ENCODE results near the gene GTF3C5.
"Not testable (repeated sequence)": the region's sequence is repeated elsewhere in the genome, so short reads cannot be mapped to it uniquely, and the experiment has no call there.

GTF3C5 gene

DNA sequence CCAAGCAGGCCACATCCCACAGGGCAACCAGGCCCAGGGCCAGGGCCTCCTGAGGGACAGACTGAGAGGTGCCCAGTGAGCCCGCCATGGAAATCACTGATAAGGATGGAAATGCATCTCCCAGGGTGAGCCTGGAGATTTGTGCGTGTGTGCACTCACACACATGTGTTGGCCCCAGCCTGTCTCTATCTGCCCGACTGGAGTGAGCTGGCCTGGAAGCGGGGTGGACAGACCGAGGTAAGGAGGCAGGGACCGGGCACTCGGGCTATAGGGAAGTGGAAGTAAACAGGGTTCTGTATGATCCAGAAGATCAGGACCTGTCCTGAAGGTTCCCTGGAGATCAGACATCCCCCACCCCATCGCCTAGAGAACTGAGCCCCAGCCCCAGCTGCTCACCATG lies 34.9 kb upstream of the GTF3C5 start:
- no peak for DNase-seq (ENCODE audit: low read depth)

- no peak for DNase-seq (ENCODE audit: low read depth)
These were observed 34.3 kb upstream of the GTF3C5 start for GRCh38 chr9:132996526-132996925.

- no peak for DNase-seq (ENCODE audit: low read depth)
These were observed 33.2 kb upstream of the GTF3C5 start for GRCh38 chr9:132997591-132997990.

DNA sequence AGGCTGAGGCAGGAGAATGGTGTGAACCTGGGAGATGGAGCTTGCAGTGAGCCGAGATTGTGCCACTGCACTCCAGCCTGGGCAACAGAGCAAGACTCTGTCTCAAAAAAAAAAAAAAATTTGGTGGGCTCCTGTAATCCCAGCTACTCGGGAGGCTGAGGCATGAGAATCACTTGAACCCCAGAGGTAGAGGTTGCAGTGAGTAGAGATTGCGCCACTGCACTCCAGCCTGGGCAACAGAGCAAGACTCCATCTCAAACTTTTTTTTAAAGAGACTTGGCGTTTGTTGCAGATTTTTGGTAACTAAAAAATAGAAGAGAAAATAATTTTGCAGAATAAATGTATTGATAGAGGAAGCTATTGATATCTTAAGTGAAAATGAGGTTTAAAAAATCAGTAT lies 32.6 kb upstream of the GTF3C5 start:
- DNase-seq (ENCODE audit: low read depth) = not testable (repeated sequence)

DNA sequence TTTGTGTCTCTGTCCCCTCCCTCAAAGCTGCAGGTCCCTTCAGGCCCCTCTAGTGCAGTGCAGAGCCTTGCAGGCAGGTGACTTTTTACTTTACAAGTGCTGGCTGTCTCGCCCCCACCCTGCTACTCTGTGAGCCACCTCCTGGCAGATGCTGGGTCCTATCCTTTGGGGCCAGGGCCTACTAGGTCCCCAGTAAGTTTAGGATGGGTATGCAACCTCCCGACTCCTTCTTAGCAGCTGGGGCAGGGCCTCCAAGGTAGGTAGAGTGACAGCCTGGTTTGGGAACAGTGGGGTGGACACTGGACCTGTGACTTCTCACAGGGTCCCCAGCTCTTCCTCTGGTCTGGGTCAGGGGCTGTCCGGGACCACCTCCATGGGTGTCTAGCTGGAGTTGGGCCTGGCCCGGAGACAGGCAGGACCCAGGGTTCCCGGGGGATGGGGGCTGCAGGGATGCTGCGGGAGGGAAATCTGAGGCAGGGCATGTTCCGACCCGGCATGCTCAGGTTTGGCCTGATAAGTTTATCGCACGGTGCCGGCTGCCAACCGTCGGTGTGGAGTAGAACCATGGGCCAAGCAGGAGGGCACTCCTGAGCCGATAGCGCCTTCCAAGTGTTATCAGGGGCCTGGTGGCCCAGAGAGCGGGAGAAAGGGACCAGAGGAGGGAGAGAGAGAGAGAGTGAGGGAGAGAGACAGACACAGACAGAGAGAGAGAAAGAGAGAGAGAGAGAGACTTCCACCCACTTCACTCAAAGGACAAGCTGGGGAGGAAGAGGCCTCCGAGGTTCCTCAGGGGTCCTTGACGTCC lies 31.8 kb upstream of the GTF3C5 start:
- DNase-seq (ENCODE audit: low read depth) = no peak

- DNase-seq (ENCODE audit: low read depth) = no peak
These were observed 28.4 kb upstream of the GTF3C5 start for GRCh38 chr9:133002147-133003070.

DNA sequence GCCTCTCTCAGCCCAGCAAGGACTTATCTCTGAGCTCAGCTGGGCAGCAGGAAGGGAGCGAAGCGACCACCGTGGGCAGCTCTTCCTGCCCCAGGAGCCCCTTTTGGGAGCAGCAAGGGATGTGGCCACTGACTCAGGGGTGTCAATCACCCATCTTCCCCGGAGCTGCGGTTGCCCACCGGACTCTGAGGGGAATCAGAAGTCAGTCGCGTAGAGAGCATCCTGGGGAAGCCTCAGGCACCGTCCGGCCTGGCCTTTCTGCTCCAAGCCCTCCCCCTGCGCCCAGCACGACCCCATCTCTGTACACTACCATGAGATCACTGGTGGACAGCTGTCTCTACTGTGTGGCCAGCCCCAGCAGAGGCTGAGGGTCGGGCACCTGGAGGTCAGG lies 27.7 kb upstream of the GTF3C5 start:
- DNase-seq (ENCODE audit: low read depth) = no peak

GRCh38 chr9:133003671-133004090 lies 27.1 kb upstream of the GTF3C5 start:
- no peak for DNase-seq (ENCODE audit: low read depth)

DNA sequence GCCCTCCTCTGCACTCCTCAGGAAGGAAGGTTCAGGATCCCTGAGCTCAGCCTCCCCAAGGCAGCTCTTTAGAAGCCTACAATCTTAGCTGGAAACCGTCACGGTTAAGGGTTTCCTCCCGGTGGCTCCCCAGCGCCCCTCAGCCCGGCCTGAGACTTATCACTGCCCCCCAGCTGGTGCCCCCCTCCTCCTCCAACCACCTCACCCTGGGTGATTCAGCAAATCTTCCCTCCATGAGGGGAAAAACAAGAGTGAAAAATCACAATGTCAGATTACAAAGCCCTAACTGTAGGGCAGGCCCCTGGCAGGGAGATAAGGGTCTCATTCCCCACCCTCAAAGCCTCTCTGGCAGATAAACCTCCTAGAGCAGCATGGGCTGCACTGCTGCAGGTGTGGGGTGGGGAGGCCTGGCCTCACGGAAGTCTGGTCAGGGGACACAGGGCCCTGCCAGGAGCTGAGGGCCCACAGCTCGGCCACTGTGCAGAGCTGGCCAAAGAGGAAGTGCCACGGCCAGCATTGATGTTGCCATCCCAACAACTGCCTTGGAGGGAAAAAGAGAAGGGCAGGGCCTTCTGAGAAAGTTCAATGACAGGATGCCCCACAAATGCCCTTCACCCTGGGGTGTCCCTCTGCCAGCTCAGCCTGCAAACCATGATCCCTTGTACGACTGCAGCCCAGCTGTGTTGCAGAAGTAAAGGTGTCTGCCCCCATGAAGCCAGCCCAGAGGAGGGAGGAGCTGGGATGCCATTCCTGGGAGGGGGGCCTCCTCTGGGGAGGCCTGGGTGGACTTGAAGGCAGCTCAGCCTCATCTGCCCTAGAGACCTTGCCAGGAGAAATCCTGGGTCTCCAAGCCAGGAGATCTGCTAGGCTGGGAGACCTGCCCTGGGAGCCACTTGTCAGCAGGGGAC lies 26.5 kb upstream of the GTF3C5 start:
- no peak for DNase-seq (ENCODE audit: low read depth)

- no peak for DNase-seq (ENCODE audit: low read depth)
These were observed 25.6 kb upstream of the GTF3C5 start for GRCh38 chr9:133004999-133005760.

DNA sequence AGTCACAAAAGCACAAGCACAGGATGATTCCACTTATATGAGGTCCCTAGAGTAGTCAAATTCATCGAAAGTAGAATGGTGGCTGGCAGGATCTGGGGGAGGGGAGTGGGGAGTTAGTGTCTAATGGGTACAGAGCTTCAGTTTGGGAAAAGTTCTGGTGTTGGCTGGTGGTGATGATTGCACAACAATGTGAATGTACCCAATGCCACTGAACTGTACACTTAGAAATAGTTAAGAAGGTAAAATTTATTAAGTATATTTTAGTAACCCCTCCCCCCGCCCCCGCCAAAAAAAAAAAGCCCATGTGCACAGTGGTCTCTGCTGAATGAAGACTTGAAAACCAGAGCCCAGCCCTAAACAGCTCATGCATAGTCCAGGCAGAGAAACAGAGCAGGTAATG lies 24.8 kb upstream of the GTF3C5 start:
- DNase-seq (ENCODE audit: low read depth) = no peak

GRCh38 chr9:133006731-133007352 lies 24.0 kb upstream of the GTF3C5 start:
- DNase-seq (ENCODE audit: low read depth) = no peak

- DNase-seq (ENCODE audit: low read depth) = no peak
These were observed 22.4 kb upstream of the GTF3C5 start for GRCh38 chr9:133008406-133008805.

DNA sequence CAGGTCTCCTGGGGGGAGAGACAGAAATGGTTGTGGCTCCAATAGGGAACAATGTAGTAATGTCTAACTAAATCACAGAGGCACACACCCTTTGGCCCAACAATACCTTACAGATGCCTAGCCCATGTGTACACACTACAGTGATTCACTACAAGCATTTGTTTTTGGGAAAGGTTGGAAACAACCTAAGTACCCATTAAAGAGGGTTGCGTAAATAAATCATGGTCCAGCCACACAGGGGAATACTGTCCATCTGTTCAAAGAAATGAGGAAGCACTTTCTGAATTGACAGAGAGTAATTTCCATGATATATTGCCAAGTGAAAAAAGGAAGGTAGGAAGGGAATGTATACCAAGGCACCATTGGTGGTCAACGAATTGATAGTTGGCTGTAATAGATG lies 22.0 kb upstream of the GTF3C5 start:
- no peak for DNase-seq (ENCODE audit: low read depth)

DNA sequence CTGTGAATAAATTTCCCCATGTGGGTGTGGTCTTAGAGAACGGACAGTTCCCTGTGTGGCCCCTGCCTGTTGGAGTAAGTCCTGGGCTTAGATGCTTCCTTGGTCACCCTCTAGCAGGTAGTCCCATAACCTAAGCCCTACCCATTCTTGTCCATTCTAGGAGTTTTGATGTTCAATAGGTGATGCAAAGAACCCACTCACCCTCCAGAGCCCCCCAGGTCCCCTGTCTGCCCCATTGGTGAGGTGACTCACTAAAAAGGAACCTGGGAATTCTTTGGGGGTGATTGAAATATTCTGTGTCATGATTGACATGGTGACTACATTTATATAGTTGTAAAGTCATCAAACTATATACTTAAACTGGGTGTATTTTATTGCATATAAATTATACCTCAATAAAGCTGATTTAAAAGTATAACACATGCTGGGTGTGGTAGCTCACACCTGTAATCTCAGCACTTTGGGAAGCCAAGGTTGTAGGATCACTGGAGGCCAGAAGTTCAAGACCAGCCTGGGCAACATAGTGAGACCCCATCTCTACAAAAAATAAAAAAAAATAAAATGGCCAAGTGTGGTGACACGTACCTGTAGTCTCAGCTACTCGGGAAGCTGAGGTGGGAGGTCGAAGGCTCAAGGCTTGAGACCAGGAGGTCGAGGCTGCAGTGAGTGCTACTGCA lies 20.8 kb upstream of the GTF3C5 start:
- DNase-seq (ENCODE audit: low read depth) = no peak

- DNase-seq (ENCODE audit: low read depth) = no peak
These were observed 16.1 kb upstream of the GTF3C5 start for GRCh38 chr9:133014696-133015095.

DNA sequence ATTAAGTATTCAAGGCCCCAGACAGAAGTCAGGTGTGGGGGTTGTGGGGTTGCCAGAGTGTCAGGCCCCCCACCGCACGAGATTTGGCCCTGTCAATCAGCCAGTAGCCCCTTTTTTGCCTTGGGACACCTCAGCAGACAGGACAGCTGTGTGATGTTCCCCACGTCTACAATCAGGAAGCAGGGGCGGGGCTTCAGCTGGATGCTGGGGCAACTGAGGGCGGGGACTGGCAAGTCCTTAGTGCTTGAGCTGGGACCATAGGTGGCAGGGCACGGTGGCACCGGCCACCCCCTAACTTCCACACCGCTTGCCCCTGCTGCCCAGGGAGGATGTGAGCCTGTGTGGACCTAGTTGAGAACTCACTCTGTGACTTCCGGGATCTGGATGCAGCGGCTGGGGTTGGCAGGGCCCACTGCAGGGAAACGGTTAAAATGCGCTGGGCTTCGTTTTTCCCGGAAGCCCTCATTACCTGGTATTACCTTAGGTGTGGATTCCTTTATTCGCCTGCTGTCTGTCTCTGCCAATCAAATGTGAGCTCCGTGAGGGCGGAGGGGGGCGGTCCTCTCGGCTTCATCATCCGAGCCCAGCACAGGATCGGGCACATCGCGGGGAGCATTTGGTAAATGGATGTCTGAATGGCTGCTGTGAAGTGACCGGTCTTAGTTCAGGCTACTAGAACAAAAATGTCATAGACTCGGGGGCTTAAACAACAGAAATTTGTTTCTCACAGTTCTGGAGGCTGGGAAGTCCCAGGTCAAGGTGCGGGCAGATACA lies 7.5 kb upstream of the GTF3C5 start:
- no peak for DNase-seq (ENCODE audit: low read depth)

DNA sequence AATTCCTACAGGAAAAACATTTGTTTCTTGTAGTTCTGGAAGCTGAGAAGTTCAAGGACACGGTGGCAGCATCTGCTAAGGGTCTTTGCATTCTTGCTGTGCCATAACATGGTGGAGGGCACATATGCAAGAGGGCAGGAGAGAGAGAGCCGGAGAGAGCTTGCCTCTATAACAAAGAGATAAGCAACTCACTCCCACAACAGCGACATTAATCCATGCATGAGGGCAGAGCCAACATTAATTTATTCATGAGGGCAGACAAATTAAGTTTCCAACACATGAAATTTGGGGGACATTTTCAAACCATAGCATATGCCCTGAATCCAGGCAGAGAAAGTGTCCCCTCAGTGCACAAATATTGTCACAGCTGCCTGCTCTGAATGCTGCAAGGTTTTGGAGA lies 4.4 kb upstream of the GTF3C5 start:
- DNase-seq (ENCODE audit: low read depth) = no peak

GRCh38 chr9:133027134-133027533 lies 3.7 kb upstream of the GTF3C5 start:
- DNase-seq (ENCODE audit: low read depth) = no peak

- no peak for DNase-seq (ENCODE audit: low read depth)
These were observed 2.6 kb upstream of the GTF3C5 start for GRCh38 chr9:133028221-133028620.

All from activated T-helper 1 cell treated with Interleukin-2 at 50 U/mL for 16 hours (primary cell).